Stimulated activated CD8-positive, alpha-beta memory T cell treated with anti-CD3 and anti-CD28 coated beads, Interleukin-2, amount 100 ng/mL, for 1 hour (primary cell): ENCODE data around the gene MOGAT2.

Source experiments
- DNase-seq, 2 donors: peaks; one replicate each; pipeline ENCODE4 v3.0.0-alpha.2; 2020; ENCODE audit warnings: low read depth in 2 of 2

MOGAT2 gene

DNA sequence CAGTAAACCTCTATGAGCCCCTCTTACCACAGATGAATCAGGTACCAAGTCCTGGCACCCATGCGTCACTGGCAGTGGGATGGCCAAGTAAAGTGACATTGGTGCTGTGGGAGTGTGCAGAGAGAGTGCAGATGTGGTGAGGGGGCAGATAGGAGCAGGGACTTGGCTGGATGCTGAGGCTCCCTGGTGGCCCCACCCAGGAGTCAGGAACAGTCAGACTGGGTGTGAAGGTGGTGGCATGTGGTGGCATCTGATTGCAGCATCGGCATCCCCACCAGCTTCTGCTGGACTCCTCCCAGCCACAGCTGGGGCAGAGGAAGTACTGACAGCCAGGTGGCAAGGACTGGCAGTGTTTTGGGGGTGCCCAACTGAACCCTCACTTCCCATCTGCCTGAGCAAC, 62.3 kb downstream of the MOGAT2 start:
- no peak for DNase-seq

DNA sequence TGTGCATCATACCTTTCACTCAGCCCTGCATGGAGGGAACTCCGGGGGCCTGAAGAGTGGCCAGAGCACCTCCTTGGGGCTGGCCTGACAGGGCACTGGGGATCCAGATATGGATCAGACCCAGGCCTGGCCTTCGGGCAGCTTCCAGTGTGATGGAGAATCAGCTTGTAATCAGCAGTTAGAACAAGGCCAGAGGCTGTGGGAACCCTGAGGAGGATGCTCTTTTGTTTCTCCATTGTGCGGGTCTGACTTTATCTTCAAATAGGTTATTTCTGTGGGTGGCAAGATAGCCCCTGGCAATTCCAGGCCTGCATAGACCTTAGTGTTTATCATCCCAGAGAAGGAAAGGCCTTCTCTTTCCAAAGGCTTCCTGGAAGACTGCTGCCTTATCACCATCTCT, 63.2 kb downstream of the MOGAT2 start:
- no peak for DNase-seq

DNA sequence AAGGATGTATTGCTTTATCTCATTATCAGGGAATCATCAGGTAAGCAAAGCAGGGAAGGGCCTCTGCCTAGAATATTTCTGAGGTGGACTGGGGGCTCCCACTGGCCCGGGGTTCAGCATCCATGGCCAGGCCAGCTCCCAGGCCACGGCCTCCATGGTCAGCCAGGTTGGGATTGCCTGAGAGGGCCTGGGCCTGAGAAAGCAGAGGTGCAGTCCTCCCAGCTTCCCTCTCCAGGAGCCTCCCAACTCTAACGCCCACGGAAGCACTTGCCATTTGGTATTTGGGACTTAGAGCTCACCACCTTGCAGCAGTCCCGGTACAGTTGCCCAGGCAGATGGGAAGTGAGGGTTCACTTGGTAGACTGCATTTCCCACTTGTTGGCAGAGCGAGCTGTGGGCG, 63.7 kb downstream of the MOGAT2 start:
- DNase-seq: no peak

DNA sequence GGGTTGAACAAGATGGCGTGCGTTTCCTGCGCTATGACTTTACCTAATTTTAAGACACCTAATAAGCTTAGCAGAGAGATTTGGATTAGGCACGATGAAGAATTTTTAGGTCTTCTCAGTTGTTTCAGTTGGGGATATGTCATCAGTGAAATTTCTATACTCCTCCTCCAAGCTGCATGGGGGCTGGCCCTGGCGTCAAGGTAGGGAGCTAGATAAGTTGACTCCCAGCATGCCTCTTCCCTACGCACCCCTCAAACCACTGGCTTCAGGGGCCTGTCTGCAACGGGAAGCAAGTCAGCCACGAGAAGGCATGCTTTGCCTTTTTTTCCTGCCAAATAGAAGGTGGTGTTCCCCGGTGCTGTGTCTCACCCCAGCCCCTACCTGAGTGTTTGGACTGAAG, 64.2 kb downstream of the MOGAT2 start:
- no peak for DNase-seq
